ENCODE results near the gene SCG5.

Gene SCG5

GRCh38 chr15:32663671-32664070 is 22.2 kb downstream of the SCG5 start:
- no peak for DNase-seq (ENCODE audit: low read depth)
- TF ChIP-seq CTCF (IDR thresholded peaks at IDR 0.05; ENCODE audit: control insufficient read depth, extremely low read depth, insufficient read depth): no peak
- no peak overlapping the region for H3K4me3 ChIP-seq (ENCODE audit: low read depth, low read length)

- TF ChIP-seq CTCF (IDR thresholded peaks at IDR 0.05; ENCODE audit: control insufficient read depth, extremely low read depth, insufficient read depth): no peak
- DNase-seq (ENCODE audit: low read depth): no peak
- no peak overlapping the region for H3K4me3 ChIP-seq (ENCODE audit: low read depth, low read length)
Observed at GRCh38 chr15:32664796-32665195, 23.3 kb downstream of the SCG5 start.

GRCh38 chr15:32667321-32667720 is 25.8 kb downstream of the SCG5 start:
- no peak overlapping the region for H3K4me3 ChIP-seq (ENCODE audit: low read depth, low read length)
- no peak for DNase-seq (ENCODE audit: low read depth)
- TF ChIP-seq CTCF (IDR thresholded peaks at IDR 0.05; ENCODE audit: control insufficient read depth, extremely low read depth, insufficient read depth): no peak

GRCh38 chr15:32668942-32669341 is 27.4 kb downstream of the SCG5 start:
- DNase-seq (ENCODE audit: low read depth): no peak
- no peak for TF ChIP-seq CTCF (IDR thresholded peaks at IDR 0.05; ENCODE audit: control insufficient read depth, extremely low read depth, insufficient read depth)
- no peak overlapping the region for H3K4me3 ChIP-seq (ENCODE audit: low read depth, low read length)

- TF ChIP-seq CTCF (IDR thresholded peaks at IDR 0.05; ENCODE audit: control insufficient read depth, extremely low read depth, insufficient read depth): no peak
- DNase-seq (ENCODE audit: low read depth): no peak
- H3K4me3 ChIP-seq (ENCODE audit: low read depth, low read length): no peak overlapping the region
Observed at GRCh38 chr15:32669896-32670611, 28.5 kb downstream of the SCG5 start.

- no peak for DNase-seq (ENCODE audit: low read depth)
- no peak overlapping the region for H3K4me3 ChIP-seq (ENCODE audit: low read depth, low read length)
- no peak for TF ChIP-seq CTCF (IDR thresholded peaks at IDR 0.05; ENCODE audit: control insufficient read depth, extremely low read depth, insufficient read depth)
Observed at GRCh38 chr15:32670623-32671022, 29.1 kb downstream of the SCG5 start.

Data from LNCaP clone FGC (cell line).